Stimulated activated naive B cell treated with anti-CD40 and anti-IgM and Interleukin-4, amounts not matched to agents 10 μg/mL and 1 μg/mL and 100 μg/mL, for 72 hours (primary cell): Measurements from ENCODE around the gene PRKG1.
A peak's percentile ranks its signal among the peaks of the same experiment; 100 is the strongest.

ENCODE experiments used
- ATAC-seq, 2 donors: fragments of 150-1000 bp; cut with Tn5 transposase; replicated peaks; 2 replicates each; pipeline ENCODE4 v1.10.0; 2021; ENCODE audit warnings: moderate library complexity in 1 of 2
- DNase-seq: peaks from one replicate; pipeline ENCODE4 v3.0.0; 2021
- H3K27ac Mint-ChIP-seq: one replicate; pipeline ENCODE4 v1.8.0; 2022; ENCODE audit warnings: mild to moderate bottlenecking, mixed read lengths
- H3K27me3 Mint-ChIP-seq, 2 donors: one replicate each; pipeline ENCODE4 v1.8.0; 2022; ENCODE audit warnings: mixed read lengths in 2 of 2
- H3K36me3 Mint-ChIP-seq, 2 donors: one replicate each; pipeline ENCODE4 v1.8.0; 2022; ENCODE audit warnings: mixed read lengths in 2 of 2, mild to moderate bottlenecking in 1 of 2
- H3K4me1 Mint-ChIP-seq, 2 donors: one replicate each; pipeline ENCODE4 v1.8.0; 2022; ENCODE audit warnings: mixed read lengths in 2 of 2, mild to moderate bottlenecking in 1 of 2
- H3K4me3 Mint-ChIP-seq, 2 donors: one replicate each; pipeline ENCODE4 v1.8.0; 2022; ENCODE audit warnings: mild to moderate bottlenecking in 2 of 2, mixed read lengths in 2 of 2, moderate library complexity in 1 of 2
- H3K9me3 Mint-ChIP-seq, 2 donors: one replicate each; pipeline ENCODE4 v1.8.0; 2022; ENCODE audit warnings: mixed read lengths in 2 of 2, mild to moderate bottlenecking in 1 of 2

PRKG1 gene

DNA sequence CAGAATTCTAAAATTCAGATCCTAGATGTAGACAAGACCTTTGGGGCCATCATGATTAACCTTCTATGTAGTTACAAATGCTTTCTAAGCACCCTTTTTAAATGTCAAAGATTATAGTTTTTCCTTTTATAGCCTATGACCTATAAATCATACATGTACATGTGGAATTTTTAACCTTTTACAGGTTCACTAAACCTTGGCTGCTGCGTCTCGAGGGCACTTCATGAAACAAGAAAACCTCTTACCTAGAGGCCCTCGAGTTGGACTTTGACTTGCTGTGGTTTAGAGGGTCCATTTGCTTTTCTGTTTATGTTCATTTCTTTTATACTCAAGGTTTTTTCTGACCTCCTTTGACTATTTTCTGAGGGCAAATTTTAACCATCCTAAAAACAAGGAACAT, 323.0 kb downstream of the PRKG1 start:
- H3K4me1 Mint-ChIP-seq, result no peaks in the 10 kb centered on the region
- H3K4me3 Mint-ChIP-seq, result no peak overlapping the region
- no peak for ATAC-seq
- no peak for DNase-seq
- H3K27me3 Mint-ChIP-seq, result no peaks in the 10 kb centered on the region
- H3K27ac Mint-ChIP-seq, result no peak overlapping the region
- H3K9me3 Mint-ChIP-seq, result no peaks in the 10 kb centered on the region
- H3K36me3 Mint-ChIP-seq, result no peaks in the 10 kb centered on the region

DNA sequence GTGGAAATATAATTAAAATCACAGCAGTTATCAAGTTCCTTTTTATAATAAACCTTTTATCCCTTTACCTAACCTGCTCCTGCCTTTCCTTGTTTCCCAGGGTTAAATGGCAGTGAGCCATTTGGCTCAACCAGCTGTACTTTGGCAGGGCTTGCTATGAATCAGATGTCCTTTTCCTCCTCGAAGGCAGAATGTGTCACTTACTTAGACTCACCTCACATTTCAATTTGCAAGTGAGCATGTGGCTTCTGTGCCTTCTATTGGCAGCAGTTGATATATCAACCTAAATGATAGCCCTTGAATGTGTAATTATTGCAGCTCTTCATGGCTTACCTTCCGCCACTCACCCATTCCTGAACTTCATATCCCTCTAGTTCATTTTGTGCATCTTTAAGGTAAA, 323.4 kb downstream of the PRKG1 start:
- DNase-seq (no peak), ATAC-seq (no peak)
- Mint-ChIP-seq H3K4me1 (no peaks in the 10 kb centered on the region), H3K27ac (no peak overlapping the region), H3K27me3 (no peaks in the 10 kb centered on the region), H3K36me3 (no peaks in the 10 kb centered on the region), H3K9me3 (no peaks in the 10 kb centered on the region), H3K4me3 (no peak overlapping the region)

DNA sequence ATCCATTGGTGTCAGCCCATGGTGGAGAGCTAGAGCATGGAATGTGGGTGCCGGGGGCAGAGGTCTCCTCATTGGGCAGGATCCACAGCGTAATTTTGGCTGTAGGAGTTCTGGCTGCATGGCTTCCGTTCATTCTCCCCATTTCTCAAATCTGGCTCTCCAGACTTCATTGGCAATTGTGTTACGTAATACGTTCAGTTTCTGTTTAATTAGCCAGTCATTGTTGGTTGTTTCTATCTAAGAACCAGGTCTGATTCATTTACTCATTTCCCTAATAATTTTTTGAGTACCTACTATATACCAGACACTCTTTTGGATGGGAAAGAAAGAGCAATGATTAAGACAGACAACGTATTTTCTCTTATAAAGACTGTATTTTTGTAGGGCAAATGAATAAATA, 325.6 kb downstream of the PRKG1 start:
- DNase-seq (no peak), ATAC-seq (no peak)
- Mint-ChIP-seq H3K9me3 (no peaks in the 10 kb centered on the region), H3K4me3 (no peak overlapping the region), H3K36me3 (no peaks in the 10 kb centered on the region), H3K27ac (no peak overlapping the region), H3K27me3 (no peaks in the 10 kb centered on the region), H3K4me1 (no peaks in the 10 kb centered on the region)

DNA sequence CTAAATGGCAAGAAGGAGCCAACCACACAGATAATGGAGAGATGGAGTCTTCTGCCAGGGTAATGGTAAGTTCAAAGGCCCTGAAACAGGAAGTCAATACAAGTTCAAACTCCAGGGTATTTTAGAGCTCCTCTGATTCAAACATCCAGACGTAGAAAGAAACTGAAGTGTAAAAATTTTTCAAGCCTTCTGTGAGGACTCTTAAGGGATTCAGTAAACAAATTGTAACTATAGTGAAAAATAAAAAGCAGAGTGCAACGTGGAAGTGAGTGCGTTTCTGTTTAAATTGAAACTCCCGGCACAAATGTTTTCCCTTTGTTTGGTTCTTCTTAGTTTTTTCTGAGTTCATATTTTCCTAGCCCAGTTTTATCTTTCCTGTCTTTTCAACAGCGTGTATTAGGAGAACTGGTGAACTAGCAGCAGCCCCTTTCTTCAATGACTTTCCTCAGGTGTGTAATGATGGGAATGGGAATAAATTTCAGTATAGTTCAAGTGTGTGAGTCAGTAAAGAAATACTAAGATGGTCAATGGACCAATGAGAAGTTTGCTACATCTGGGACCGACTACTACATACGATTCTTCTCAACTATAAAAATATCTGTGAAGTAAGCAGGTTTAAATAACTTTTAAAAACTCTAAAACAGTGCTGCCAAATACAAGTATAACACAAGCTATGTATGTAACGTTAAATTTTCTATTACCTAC, 326.3 kb downstream of the PRKG1 start:
- no peak overlapping the region for H3K27ac Mint-ChIP-seq
- no peaks in the 10 kb centered on the region for H3K9me3 Mint-ChIP-seq
- H3K4me1 Mint-ChIP-seq, result no peaks in the 10 kb centered on the region
- no peak for ATAC-seq
- H3K27me3 Mint-ChIP-seq, result no peaks in the 10 kb centered on the region
- no peak for DNase-seq
- no peak overlapping the region for H3K4me3 Mint-ChIP-seq
- H3K36me3 Mint-ChIP-seq, result no peaks in the 10 kb centered on the region

DNA sequence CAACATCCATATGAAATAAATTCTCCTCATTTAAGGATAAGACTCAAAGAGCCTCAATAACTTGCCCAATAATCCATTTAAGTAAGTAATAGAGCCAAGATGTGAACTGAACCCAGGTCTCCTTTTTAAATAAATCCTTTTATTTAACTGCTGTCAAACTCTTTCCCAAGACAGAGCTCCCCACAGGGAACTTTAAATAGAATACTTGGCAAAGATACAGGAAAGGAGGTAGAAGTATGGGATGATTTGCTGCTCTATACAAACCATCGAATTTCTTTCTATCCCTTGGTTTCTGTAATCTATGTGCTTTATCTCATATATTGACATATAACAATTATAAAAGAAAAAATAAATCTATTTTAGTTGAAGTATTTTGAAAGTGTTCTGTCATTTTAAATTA, 329.2 kb downstream of the PRKG1 start:
- Mint-ChIP-seq H3K4me1 (no peaks in the 10 kb centered on the region), H3K27me3 (no peaks in the 10 kb centered on the region), H3K36me3 (no peaks in the 10 kb centered on the region), H3K9me3 (no peaks in the 10 kb centered on the region), H3K4me3 (no peak overlapping the region), H3K27ac (no peak overlapping the region)
- ATAC-seq, result no peak
- DNase-seq, result no peak

DNA sequence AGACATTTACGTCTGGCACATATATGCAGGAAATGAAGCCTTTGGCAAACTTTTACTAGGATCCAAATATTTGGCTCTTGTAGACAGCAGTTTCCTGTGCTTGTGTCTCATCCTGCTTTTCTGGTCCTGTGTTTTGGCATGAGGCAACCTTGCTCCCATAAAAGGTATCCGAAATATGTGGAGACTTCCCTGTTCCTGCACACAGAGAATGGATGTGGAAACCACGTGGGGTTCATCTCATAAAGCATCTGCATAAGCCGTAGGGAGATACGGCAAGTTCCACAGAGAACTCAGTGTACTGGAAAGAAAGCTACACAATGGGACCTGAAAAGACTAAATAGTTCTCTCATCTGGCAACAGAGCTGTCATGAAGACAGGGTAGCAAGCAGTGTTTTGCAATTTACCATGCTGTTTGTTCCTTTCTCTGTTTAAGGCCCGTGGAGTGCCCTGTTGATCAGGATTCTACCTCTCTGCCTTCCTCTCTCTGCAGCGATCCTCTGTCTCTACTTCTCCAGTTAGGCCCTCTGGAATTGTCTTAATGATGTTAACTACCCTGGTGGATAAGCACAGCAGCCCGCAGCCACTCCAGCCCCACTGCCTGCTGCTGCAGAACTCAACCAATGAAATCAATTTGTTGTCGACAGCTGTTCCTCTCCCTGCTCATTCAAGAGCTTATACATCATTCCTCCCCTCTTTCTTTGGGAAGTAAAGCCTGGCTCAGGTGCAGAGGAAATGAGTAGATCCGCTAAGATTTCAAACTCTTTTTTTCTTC, 331.5 kb downstream of the PRKG1 start:
- Mint-ChIP-seq H3K4me1 (no peaks in the 10 kb centered on the region), H3K27ac (no peak overlapping the region), H3K27me3 (no peaks in the 10 kb centered on the region), H3K9me3 (no peaks in the 10 kb centered on the region), H3K36me3 (no peaks in the 10 kb centered on the region), H3K4me3 (no peak overlapping the region)
- DNase-seq, result no peak
- ATAC-seq, result no peak

DNA sequence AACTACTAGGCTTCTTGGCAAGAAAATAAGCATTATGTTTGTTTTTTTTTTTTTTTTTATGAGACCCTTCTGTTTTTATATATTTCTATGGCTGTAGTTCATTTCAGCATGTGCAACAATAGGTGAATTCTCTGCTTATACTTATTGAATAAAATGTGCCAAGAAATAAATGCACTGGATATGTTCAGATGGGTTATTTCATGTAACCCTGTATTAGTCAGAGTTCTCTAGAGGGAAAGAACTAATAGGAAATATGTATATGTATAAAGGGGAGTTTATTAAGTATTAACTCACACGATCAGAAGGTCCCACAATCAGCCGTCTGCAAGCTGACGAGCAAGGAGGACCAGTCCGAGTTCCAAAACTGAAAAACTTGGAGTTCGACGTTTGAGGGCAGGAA, 332.3 kb downstream of the PRKG1 start:
- Mint-ChIP-seq H3K27ac (no peak overlapping the region), H3K9me3 (no peaks in the 10 kb centered on the region), H3K4me1 (no peaks in the 10 kb centered on the region)

DNA sequence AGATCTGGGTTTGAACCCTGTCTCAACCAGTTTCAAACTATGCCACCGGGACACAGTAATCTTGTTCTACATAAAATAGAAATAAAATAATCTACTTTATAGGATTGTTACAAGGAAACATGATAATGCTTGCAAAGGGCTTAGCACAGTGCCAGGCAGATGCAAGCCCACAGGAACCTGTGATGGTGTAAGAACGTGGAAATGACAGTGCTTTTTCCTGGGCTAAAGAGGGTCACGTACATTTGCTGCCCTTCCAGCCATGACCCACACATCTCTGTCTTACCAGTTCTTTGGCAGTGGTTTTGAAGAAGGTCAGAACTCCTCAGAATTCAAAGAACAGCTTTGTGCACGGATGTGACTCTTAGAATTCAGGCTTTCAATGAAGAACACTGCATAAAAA, 342.2 kb downstream of the PRKG1 start:
- Mint-ChIP-seq H3K27me3 (no peaks in the 10 kb centered on the region), H3K27ac (no peak overlapping the region), H3K9me3 (no peaks in the 10 kb centered on the region), H3K4me1 (no peaks in the 10 kb centered on the region), H3K4me3 (no peak overlapping the region), H3K36me3 (no peaks in the 10 kb centered on the region)
- no peak for DNase-seq
- ATAC-seq, result no peak

More for the DNA sequence above, 332.3 kb downstream of the PRKG1 start:
- H3K27me3 Mint-ChIP-seq, result no peaks in the 10 kb centered on the region
- no peak overlapping the region for H3K4me3 Mint-ChIP-seq
- ATAC-seq (no peak), DNase-seq (no peak)
- H3K36me3 Mint-ChIP-seq, result no peaks in the 10 kb centered on the region

DNA sequence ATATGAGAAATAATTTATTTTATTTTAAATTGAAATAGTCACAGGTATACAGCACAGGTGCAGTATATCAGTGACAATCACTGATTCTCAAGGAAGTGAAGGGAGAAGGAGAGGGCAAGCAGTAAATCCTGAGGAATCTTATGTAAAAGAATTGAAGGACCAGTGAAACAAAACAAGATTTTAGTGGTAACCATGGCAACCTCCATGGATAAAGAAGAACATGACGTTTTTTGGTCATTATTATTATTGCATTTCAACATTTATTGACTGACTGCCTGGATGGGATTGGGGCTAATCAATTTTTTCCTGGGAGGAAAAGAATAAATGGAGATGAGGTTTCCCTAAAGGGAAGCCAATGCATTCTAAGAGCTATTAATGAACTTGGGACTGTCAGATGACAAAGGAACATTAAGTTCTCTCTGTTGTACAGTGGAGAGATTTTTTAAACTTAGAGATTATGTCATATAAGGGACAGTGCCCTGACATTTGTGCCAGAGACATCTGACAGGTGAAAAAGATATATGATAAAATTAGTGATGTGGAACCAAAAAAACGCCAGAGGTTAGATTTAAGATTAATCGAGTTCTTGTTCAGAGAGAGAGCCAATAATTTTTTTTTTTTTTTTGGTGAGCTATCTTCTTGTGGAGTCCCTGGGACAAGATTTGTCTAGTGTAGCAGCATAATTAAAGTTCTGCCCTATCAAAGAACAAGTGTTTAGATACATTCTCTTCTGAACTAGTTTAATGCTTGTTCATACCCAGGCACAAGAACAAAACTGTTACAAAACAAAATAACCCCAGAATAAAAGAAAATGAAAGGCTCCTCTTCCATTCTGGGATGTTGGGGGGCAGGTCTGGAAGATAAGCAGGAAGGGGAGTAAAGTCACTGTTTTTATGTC, 345.2 kb downstream of the PRKG1 start:
- ATAC-seq (no peak), DNase-seq (no peak)
- H3K4me3 Mint-ChIP-seq, result no peak overlapping the region
- no peaks in the 10 kb centered on the region for H3K9me3 Mint-ChIP-seq
- no peaks in the 10 kb centered on the region for H3K36me3 Mint-ChIP-seq
- H3K4me1 Mint-ChIP-seq, result no peaks in the 10 kb centered on the region
- no peaks in the 10 kb centered on the region for H3K27me3 Mint-ChIP-seq
- H3K27ac Mint-ChIP-seq, result no peak overlapping the region

DNA sequence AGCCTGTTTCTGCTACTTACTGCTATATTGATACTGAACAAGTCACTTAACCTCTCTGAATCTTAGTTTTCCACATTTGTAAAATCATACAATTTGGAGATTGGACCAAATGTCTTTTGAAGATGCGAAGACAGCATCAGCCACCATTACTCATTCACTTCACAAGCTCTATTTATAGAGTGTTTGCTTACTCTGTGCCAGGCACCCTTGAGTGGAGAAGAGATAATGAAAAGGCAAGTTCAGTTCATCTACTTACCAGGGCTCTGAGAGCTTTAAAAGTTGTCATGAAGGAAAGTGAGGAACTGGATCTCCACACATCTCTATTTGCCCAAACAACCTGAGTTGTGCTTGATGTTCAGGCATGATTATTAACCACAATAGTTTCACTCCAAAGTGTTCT, 347.6 kb downstream of the PRKG1 start:
- H3K9me3 Mint-ChIP-seq, result no peaks in the 10 kb centered on the region
- no peak for DNase-seq
- no peak overlapping the region for H3K4me3 Mint-ChIP-seq
- no peak for ATAC-seq
- H3K4me1 Mint-ChIP-seq, result no peaks in the 10 kb centered on the region
- H3K27me3 Mint-ChIP-seq, result peaks cover 0 to 3% of the 10 kb centered on the region in 2 donors
- H3K27ac Mint-ChIP-seq, result no peak overlapping the region
- no peaks in the 10 kb centered on the region for H3K36me3 Mint-ChIP-seq

DNA sequence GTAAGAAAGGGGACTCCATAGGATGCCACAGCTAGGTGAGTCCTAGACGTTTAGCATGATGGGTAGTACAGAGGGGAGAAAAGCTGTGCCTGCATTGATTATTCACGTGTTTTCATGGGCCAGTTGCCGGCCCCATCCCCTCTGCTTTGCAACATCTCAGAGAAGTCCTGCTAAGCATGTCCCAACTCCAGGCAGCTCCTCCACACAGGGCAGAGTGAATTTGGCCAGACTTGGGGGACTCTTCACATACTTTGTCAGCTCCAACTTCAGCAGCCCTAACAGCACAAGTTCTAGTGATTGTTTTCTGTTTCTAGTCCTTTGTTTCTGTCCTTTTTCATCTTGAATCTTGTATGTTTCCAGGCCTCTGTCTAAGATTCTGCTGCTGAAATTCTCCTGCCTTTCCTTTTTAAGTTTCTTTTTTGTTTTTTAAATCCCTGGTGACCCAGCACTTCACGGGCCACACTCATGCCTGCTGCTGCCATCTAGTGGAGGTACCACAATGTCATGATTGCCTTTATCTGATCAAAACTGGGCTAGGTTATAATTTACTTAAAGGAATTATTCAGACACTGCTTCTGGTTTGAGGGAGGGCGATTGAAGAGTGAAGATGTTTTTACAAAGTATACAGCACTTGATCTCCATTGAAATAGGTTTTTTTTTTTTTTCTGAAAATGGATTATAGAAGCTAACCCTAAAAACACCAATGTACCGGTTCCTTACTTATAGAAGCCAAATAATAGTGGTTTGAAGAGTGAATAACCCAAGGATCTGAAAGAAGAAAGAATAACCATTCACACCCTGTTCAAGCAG, 348.2 kb downstream of the PRKG1 start:
- H3K36me3 Mint-ChIP-seq, result no peaks in the 10 kb centered on the region
- no peak overlapping the region for H3K4me3 Mint-ChIP-seq
- no peaks in the 10 kb centered on the region for H3K9me3 Mint-ChIP-seq
- no peak for DNase-seq
- H3K27ac Mint-ChIP-seq, result no peak overlapping the region
- H3K27me3 Mint-ChIP-seq, result peaks cover 0 to 3% of the 10 kb centered on the region in 2 donors
- ATAC-seq, result peak; percentile 67 to 73
- H3K4me1 Mint-ChIP-seq, result no peaks in the 10 kb centered on the region

DNA sequence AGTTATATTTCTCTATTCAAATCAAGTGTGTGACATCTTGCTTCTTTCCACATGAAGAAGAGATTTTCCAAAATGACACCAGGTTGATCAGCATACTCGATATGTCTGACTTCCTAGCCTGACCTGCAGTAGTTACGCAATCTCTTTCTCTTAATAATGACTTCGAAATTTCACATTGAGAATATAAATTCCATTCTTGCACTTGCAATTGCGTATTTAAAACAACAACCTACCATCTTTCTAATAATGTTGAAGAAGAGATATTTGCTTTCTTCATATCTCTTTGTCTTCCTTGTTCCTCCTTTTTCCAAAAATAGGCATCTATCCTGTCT, 348.8 kb downstream of the PRKG1 start:
- Mint-ChIP-seq H3K27ac (no peak overlapping the region), H3K4me1 (no peaks in the 10 kb centered on the region), H3K4me3 (no peak overlapping the region), H3K36me3 (no peaks in the 10 kb centered on the region), H3K27me3 (peaks cover 0 to 3% of the 10 kb centered on the region in 2 donors), H3K9me3 (no peaks in the 10 kb centered on the region)
- ATAC-seq (no peak), DNase-seq (no peak)

DNA sequence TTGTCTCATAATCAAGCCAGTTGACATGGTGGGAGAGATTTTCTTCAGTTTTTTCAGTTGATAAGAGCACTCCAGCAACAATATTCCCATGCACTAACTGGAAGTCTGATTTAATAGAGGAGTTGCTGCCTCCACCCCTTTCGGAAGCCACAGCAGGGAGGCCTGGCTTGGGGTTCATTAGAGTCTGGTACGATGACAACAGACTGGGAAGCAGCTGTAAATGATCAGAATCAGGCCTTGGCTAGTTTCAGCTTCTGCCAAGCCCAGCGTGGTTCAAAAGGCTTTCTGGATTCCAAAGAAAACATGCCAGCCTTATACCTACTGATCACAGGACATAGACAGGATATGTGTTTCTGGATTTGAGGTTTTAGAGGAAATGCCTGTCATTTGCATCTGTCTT, 351.1 kb downstream of the PRKG1 start:
- H3K36me3 Mint-ChIP-seq, result no peaks in the 10 kb centered on the region
- ATAC-seq (no peak), DNase-seq (no peak)
- H3K9me3 Mint-ChIP-seq, result no peaks in the 10 kb centered on the region
- peaks cover 0 to 3% of the 10 kb centered on the region in 2 donors for H3K27me3 Mint-ChIP-seq
- H3K27ac Mint-ChIP-seq, result no peak overlapping the region
- no peak overlapping the region for H3K4me3 Mint-ChIP-seq
- no peaks in the 10 kb centered on the region for H3K4me1 Mint-ChIP-seq

DNA sequence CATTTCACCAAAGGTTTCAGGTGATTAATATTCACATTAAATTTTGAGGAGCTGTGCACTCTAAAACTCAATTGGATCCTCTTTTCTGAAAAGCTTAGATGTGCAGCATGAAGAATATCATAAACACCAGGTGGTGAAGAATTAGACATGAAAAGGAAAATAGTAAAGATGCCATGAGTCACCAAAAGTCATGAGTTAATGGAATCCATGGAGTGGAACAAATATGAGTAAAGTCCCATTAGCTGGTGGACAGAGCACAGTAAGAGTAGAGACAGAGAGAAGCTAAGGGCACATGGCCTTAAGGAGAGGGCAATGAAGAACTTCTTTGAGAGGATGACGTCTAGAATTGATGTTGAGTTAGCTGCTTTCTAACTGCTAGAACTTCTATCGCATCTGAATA, 353.5 kb downstream of the PRKG1 start:
- no peak for DNase-seq
- H3K4me3 Mint-ChIP-seq, result no peak overlapping the region
- H3K36me3 Mint-ChIP-seq, result no peaks in the 10 kb centered on the region
- H3K4me1 Mint-ChIP-seq, result no peaks in the 10 kb centered on the region
- H3K27me3 Mint-ChIP-seq, result peaks cover 0 to 3% of the 10 kb centered on the region in 2 donors
- no peak overlapping the region for H3K27ac Mint-ChIP-seq
- H3K9me3 Mint-ChIP-seq, result no peaks in the 10 kb centered on the region
- no peak for ATAC-seq
